GM12875 (cell line): ENCODE measurements around the gene ELAC1.
"Not testable (repeated sequence)": the region's sequence is repeated elsewhere in the genome, so short reads cannot be mapped to it uniquely, and the experiment has no call there.

Experiments used
- H3K4me3 ChIP-seq: one replicate; pipeline ENCODE4 v1.5.1; 2011; ENCODE audit warnings: low read depth, low read length, control low read depth
- TF ChIP-seq, protein P1 (sequence below): IDR thresholded peaks from 2 replicates; pipeline ENCODE4 v1.5.1; 2011; ENCODE audit warnings: low read depth, mild to moderate bottlenecking, control low read depth, inconsistent platforms, low read length, moderate library complexity, borderline replicate concordance; ENCODE audit not compliant: insufficient read depth

The ELAC1 gene

DNA sequence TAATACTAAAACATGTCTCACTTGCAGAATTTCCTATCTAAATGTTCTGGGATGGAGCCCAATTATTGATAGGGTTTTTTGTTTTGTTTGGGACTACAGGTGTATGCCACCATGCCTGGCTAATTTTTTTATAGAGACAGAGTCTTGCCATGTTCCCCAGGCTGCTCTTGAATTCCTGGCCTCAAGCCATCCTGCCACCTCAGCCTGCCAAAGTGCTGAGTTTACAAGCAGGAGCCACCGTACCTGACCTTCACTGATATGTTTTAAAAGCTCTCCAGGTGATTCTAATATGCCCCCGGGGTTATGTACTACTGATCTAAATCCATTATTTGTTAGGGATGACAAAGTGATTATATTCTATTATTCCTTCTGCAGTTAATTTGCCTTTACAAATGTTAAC lies 2.2 kb downstream of the ELAC1 start:
- TF ChIP-seq, protein P1, sequence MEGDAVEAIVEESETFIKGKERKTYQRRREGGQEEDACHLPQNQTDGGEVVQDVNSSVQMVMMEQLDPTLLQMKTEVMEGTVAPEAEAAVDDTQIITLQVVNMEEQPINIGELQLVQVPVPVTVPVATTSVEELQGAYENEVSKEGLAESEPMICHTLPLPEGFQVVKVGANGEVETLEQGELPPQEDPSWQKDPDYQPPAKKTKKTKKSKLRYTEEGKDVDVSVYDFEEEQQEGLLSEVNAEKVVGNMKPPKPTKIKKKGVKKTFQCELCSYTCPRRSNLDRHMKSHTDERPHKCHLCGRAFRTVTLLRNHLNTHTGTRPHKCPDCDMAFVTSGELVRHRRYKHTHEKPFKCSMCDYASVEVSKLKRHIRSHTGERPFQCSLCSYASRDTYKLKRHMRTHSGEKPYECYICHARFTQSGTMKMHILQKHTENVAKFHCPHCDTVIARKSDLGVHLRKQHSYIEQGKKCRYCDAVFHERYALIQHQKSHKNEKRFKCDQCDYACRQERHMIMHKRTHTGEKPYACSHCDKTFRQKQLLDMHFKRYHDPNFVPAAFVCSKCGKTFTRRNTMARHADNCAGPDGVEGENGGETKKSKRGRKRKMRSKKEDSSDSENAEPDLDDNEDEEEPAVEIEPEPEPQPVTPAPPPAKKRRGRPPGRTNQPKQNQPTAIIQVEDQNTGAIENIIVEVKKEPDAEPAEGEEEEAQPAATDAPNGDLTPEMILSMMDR: no peak
- H3K4me3 ChIP-seq: no peak overlapping the region

GRCh38 chr18:50972404-50972803 lies 4.6 kb downstream of the ELAC1 start:
- not testable (repeated sequence) for H3K4me3 ChIP-seq

DNA sequence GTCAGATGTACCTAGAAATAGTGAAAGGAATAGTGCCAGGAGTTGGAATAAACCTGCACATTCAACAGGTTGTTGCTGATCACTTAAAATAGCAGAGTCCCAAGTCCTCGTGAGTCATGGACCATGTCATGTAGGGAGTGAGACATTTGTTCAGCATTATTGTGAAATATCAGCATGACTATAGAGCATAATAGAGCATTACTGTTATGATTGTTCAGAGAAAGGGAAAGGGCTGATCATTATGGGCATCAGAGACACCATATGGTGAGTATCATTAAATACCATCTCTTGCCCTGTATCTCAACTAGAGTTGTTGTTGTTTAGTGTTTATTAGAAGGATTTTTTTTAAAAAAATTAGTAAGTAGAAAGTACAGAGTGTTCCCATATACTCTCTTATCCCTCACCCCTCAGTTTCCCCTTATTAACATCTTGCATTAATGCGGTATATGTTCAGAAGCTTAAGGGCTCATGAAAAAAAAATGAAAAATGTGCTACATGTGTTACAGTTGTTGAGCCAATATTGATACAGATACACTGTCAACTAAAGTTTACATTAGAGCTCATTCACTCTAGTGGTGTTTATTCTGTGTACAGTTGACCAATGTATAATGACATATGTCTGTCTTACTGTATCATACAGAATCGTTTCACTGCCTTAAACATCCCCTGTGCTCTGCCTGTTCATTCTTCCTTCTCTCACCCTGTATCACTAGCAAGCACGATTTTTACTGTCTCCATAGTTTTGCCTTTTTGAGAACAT lies 5.7 kb downstream of the ELAC1 start:
- no peak overlapping the region for H3K4me3 ChIP-seq
- TF ChIP-seq, protein P1: no peak

DNA sequence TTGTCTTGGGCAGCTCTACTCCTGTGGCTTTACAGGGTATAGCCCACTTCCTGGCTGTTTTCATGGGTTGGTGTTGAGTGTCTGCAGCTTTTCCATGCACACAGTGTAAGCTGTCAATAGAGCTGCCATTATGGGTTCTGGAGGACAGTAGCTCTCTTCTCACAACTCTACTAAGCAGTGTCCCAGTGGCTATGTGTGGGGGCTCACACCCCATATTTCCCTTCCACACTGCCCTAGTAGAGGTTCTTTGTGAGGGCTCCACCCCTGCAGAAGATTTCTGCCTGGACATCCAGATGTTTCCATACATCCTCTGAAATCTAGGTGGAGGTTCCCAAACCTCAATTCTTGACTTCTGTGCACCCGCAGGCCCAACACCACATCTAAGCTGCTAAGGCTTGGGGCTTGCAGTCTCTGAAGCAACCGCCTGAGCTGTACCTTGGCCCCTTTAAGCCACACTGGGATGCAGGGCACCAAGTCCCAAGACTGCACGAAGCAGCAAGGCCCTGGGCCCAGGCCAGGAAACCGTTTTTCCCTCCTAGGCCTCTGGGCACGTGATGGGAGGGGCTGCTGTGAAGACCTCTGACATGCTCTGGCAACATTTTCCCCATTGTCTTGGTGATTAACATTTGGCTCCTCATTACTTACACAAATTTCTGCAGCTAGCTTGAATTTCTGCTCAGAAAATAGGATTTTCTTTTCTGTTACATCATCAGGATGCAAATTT lies 9.4 kb downstream of the ELAC1 start:
- no peak overlapping the region for H3K4me3 ChIP-seq
- TF ChIP-seq, protein P1: no peak

GRCh38 chr18:50981381-50981780 lies 13.5 kb downstream of the ELAC1 start:
- no peak overlapping the region for H3K4me3 ChIP-seq
- TF ChIP-seq, protein P1: no peak

GRCh38 chr18:50982086-50982801 lies 14.4 kb downstream of the ELAC1 start:
- no peak overlapping the region for H3K4me3 ChIP-seq
- TF ChIP-seq, protein P1: no peak

DNA sequence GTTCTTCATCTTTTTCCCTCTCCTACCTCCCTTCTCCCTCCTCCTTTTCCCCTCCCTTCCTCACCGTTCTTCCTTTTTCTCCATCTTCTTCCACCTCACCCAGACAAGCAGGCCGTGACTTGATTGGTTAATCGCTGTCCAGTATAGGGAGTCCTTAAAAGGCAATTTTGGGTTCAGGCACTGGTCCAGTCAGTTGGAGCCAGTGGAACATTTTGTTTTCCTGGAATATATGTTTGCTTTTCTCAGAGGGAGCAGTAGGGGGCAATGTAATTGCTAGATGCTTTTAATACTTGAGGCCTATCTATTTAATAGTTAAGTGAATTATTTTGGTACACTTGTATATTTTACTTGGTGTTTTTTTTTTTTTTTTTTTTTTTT lies 15.0 kb downstream of the ELAC1 start:
- TF ChIP-seq, protein P1: no peak

More for the DNA sequence above, 15.0 kb downstream of the ELAC1 start:
- no peak overlapping the region for H3K4me3 ChIP-seq
